Prostate gland (tissue), 2 donors: ENCODE measurements around the gene DCUN1D2. TPM values are rescaled to one million over a fixed set of nuclear protein-coding genes. Genes with fewer than 3 reads are reported as not detected.

Source experiments
- DNase-seq: peaks from one replicate; pipeline ENCODE4 v3.0.0-alpha.2; 2019; ENCODE audit warnings: low spot score
- H3K27ac ChIP-seq, 2 donors: fragments of 200-600 bp; sonication (generic); 2 replicates each; pipeline ENCODE4 v1.5.1; 2017 to 2019
- H3K27me3 ChIP-seq: fragments of 200-600 bp; sonication (generic); replicated peaks from 2 replicates; pipeline ENCODE4 v1.5.1; 2019; ENCODE audit not compliant: insufficient read depth
- H3K36me3 ChIP-seq, 2 donors: fragments of 200-600 bp; sonication (generic); 1 replicate in 1 of 2; 2 replicates in 1 of 2; pipeline versions ENCODE4 v1.5.1 to v1.8.1; 2017 to 2019
- H3K4me1 ChIP-seq: fragments of 200-600 bp; sonication (generic); replicated peaks from 2 replicates; pipeline ENCODE4 v1.5.1; 2019
- H3K4me3 ChIP-seq, 2 donors: fragments of 200-600 bp; sonication (generic); 2 replicates each; pipeline ENCODE4 v1.5.1; 2017 to 2019
- H3K9me3 ChIP-seq: fragments of 200-600 bp; sonication (generic); 2 replicates; pipeline ENCODE4 v1.5.1; 2017
- POLR2A ChIP-seq: fragments of 450-650 bp; IDR thresholded peaks from one replicate; pipeline ENCODE4 v1.6.1; 2016; ENCODE audit warnings: antibody characterized with exemption, mild to moderate bottlenecking
- POLR2AphosphoS5 ChIP-seq: sonication (generic); formaldehyde crosslinking; IDR thresholded peaks from one replicate; pipeline ENCODE4 v1.6.1; 2017; ENCODE audit warnings: antibody characterized with exemption
- WGBS: methylation state at CpG from one replicate; pipeline ENCODE4 v1.1.5; 2018; 5-methylcytosine and 5-hydroxymethylcytosine counted together
- intact Hi-C: fragments of 100-400 bp; cut with DNase I; formaldehyde crosslinking; loops from one replicate; pipeline ENCODE4 v1.14.2; 2022
- total RNA-seq, 2 donors: library from RNA; depleted of rRNA; stranded (reverse); fragments of >200 nt; gene quantifications; one replicate each; pipeline ENCODE4 v1.1.0, GENCODE V29; 2016
- TF ChIP-seq, protein P1 (sequence below), 4 experiments: fragments of 200-600 bp in 2 of 4; fragments of 450-650 bp in 2 of 4; sonication (generic) in 2 of 4; IDR thresholded peaks; 1 replicate in 3 of 4; 2 replicates in 1 of 4; pipeline ENCODE4 v1.5.1; 2016 to 2019; ENCODE audit warnings: antibody characterized with exemption in 4 of 4, mild to moderate bottlenecking in 2 of 4, moderate library complexity in 2 of 4

Gene DCUN1D2
- total RNA-seq, 2 donors from 2014 or later, result 11.0 to 48.0 TPM

- H3K4me1 ChIP-seq, result no peaks in the 10 kb centered on the region
- no peaks in the 10 kb centered on the region for H3K27me3 ChIP-seq
- no peak overlapping the region for H3K27ac ChIP-seq
- intact Hi-C loops, result no loop called here
- H3K36me3 ChIP-seq, result no peaks in the 10 kb centered on the region
- WGBS, result 91% methylated on average over 7 of the region's 7 CpGs
- TF ChIP-seq, protein P1, sequence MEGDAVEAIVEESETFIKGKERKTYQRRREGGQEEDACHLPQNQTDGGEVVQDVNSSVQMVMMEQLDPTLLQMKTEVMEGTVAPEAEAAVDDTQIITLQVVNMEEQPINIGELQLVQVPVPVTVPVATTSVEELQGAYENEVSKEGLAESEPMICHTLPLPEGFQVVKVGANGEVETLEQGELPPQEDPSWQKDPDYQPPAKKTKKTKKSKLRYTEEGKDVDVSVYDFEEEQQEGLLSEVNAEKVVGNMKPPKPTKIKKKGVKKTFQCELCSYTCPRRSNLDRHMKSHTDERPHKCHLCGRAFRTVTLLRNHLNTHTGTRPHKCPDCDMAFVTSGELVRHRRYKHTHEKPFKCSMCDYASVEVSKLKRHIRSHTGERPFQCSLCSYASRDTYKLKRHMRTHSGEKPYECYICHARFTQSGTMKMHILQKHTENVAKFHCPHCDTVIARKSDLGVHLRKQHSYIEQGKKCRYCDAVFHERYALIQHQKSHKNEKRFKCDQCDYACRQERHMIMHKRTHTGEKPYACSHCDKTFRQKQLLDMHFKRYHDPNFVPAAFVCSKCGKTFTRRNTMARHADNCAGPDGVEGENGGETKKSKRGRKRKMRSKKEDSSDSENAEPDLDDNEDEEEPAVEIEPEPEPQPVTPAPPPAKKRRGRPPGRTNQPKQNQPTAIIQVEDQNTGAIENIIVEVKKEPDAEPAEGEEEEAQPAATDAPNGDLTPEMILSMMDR (IDR thresholded peaks at IDR 0.05), result no peak
- no peak for TF ChIP-seq POLR2AphosphoS5
- no peak for TF ChIP-seq POLR2A
- H3K4me3 ChIP-seq, result no peak overlapping the region
- no peaks in the 10 kb centered on the region for H3K9me3 ChIP-seq
- DNase-seq, result no peak
Observed at GRCh38 chr13:113469582-113469981, 20.9 kb downstream of the DCUN1D2 start.

- no peaks in the 10 kb centered on the region for H3K9me3 ChIP-seq
- TF ChIP-seq POLR2AphosphoS5 (no peak), POLR2A (no peak)
- TF ChIP-seq, protein P1 (IDR thresholded peaks at IDR 0.05), result no peak
- H3K4me3 ChIP-seq, result no peak overlapping the region
- H3K36me3 ChIP-seq, result no peaks in the 10 kb centered on the region
- H3K27ac ChIP-seq, result no peak overlapping the region
- DNase-seq, result no peak
- H3K27me3 ChIP-seq, result no peaks in the 10 kb centered on the region
- H3K4me1 ChIP-seq, result no peaks in the 10 kb centered on the region
- intact Hi-C loops, result no loop called here
- 61% methylated on average over 22 of the region's 22 CpGs for WGBS
Observed at GRCh38 chr13:113468472-113469201, 21.9 kb downstream of the DCUN1D2 start.

DNA sequence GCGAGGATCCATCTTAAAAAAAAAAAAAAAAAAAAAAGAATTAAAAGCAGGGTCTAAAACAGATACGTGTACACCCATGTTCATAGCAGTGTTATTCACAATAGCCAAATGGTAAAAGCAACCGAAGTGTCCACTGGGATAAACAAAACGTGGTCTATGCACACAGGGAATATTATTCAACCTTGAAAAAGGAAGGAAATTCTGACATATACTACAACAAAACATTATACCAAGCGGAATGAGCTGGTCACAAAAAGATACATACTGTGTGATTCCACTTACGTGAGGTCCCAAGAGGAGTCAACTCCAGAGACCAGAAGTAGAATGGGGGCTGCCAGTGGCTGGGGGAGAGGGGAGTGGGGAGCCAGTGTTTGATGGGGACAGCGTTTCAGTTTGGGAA is 22.5 kb downstream of the DCUN1D2 start:
- Histone ChIP-seq H3K27me3 (no peaks in the 10 kb centered on the region), H3K36me3 (no peaks in the 10 kb centered on the region), H3K27ac (no peak overlapping the region), H3K4me3 (no peak overlapping the region), H3K9me3 (no peaks in the 10 kb centered on the region), H3K4me1 (no peaks in the 10 kb centered on the region)
- intact Hi-C loops, result no loop called here
- TF ChIP-seq, protein P1 (IDR thresholded peaks at IDR 0.05), result no peak
- TF ChIP-seq POLR2AphosphoS5, result no peak
- no peak for TF ChIP-seq POLR2A
- DNase-seq, result no peak
- WGBS, result 92% methylated on average over 7 of the region's 7 CpGs

GRCh38 chr13:113466383-113466782 is 24.1 kb downstream of the DCUN1D2 start:
- DNase-seq, result no peak
- no peaks in the 10 kb centered on the region for H3K36me3 ChIP-seq
- no peak for TF ChIP-seq POLR2A
- TF ChIP-seq POLR2AphosphoS5, result no peak
- TF ChIP-seq, protein P1 (IDR thresholded peaks at IDR 0.05), result no peak
- intact Hi-C loops, result no loop called here
- no peaks in the 10 kb centered on the region for H3K4me1 ChIP-seq
- H3K4me3 ChIP-seq, result no peak overlapping the region
- no peaks in the 10 kb centered on the region for H3K9me3 ChIP-seq
- 67% methylated on average over 3 of the region's 3 CpGs for WGBS
- H3K27ac ChIP-seq, result no peak overlapping the region
- H3K27me3 ChIP-seq, result no peaks in the 10 kb centered on the region

GRCh38 chr13:113465300-113465699 is 25.2 kb downstream of the DCUN1D2 start:
- Histone ChIP-seq H3K4me3 (no peak overlapping the region), H3K36me3 (peaks cover 0 to 1% of the 10 kb centered on the region in 2 donors), H3K4me1 (no peaks in the 10 kb centered on the region), H3K27ac (no peak overlapping the region), H3K27me3 (no peaks in the 10 kb centered on the region), H3K9me3 (no peaks in the 10 kb centered on the region)
- no peak for TF ChIP-seq POLR2AphosphoS5
- TF ChIP-seq, protein P1 (IDR thresholded peaks at IDR 0.05), result no peak
- TF ChIP-seq POLR2A, result no peak
- intact Hi-C loops, result no loop called here
- WGBS, result 70% methylated on average over 4 of the region's 4 CpGs
- no peak for DNase-seq
